Measurements from ENCODE around the gene MOCOS.

DNA sequence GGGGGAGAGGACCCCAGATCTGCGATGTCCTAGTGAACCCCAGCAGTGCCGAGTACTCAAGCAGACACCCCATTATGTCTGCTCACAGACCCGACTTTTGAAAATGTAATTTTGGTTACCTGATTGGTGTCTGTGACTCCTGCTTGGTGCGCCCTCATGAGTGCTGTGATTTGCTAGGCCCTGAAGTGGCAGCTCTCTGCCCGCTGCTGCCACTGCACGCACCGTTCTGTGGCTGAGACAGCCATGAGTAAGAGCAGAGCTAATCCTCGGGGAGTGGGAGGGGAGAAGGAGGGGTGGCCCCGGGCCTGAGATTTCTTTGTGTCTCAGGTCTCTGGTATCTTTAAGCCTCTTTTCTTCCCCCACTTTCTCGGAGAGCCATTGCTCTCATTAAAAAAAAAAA, 128.4 kb downstream of the MOCOS start:
- TF ChIP-seq POLR2A (IDR thresholded peaks at IDR 0.05) = no peak
- TF ChIP-seq, protein P1, sequence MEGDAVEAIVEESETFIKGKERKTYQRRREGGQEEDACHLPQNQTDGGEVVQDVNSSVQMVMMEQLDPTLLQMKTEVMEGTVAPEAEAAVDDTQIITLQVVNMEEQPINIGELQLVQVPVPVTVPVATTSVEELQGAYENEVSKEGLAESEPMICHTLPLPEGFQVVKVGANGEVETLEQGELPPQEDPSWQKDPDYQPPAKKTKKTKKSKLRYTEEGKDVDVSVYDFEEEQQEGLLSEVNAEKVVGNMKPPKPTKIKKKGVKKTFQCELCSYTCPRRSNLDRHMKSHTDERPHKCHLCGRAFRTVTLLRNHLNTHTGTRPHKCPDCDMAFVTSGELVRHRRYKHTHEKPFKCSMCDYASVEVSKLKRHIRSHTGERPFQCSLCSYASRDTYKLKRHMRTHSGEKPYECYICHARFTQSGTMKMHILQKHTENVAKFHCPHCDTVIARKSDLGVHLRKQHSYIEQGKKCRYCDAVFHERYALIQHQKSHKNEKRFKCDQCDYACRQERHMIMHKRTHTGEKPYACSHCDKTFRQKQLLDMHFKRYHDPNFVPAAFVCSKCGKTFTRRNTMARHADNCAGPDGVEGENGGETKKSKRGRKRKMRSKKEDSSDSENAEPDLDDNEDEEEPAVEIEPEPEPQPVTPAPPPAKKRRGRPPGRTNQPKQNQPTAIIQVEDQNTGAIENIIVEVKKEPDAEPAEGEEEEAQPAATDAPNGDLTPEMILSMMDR (IDR thresholded peaks at IDR 0.05) = no peak
